Mammary epithelial cell (primary cell): ENCODE measurements around the gene TWF1.

Experiments used
- CTCF ChIP-seq, 2 donors: IDR thresholded peaks in 1 of 2; conservative IDR thresholded peaks in 1 of 2; 2 replicates each; pipeline ENCODE4 v1.5.1; 2011 to 2012; ENCODE audit warnings: inconsistent platforms in 2 of 2, low read length in 2 of 2, mild to moderate bottlenecking in 2 of 2, control low read depth in 1 of 2, low read depth in 1 of 2; ENCODE audit not compliant: insufficient read depth in 1 of 2; ENCODE audit errors: extremely low read depth in 1 of 2
- EZH2 ChIP-seq: IDR thresholded peaks from 2 replicates; pipeline ENCODE4 v1.6.1; 2012; ENCODE audit warnings: low read length, inconsistent platforms, borderline replicate concordance

DNA sequence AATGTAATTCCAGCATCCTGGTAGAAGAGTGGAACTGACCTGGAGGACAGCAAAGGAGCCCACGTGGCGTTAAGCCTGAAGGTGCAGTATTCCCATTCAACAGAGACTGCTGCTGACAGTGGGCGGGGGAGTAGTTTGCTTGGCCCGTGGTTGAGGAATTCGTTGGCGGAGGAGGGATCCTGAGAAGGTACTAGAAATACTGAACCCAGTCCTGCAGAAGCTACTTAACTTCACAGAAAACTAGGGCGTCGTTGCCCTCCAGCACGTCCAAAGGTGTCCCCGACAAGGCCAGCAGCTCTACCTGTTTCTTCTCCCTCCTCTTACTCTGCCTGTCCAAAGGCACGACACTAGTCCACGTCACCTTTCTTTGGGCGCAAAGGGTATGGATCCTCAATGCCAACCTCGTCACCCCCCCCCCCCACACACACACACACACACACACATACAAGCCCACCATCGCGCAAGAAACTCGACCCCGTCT lies 47.8 kb downstream of the TWF1 start:
- TF ChIP-seq CTCF (conservative IDR thresholded peaks at IDR 0.05 in 1 of 2, IDR thresholded peaks at IDR 0.05 in 1 of 2; ENCODE audit: extremely low read depth in 1 of 2, insufficient read depth in 1 of 2, low read depth in 1 of 2, low read length in 2 of 2) (no peak), EZH2 (no peak)
